Measurements from ENCODE around the gene FAM90A26.
"Not testable (repeated sequence)": the region's sequence is repeated elsewhere in the genome, so short reads cannot be mapped to it uniquely, and the experiment has no call there.

Gene FAM90A26

DNA sequence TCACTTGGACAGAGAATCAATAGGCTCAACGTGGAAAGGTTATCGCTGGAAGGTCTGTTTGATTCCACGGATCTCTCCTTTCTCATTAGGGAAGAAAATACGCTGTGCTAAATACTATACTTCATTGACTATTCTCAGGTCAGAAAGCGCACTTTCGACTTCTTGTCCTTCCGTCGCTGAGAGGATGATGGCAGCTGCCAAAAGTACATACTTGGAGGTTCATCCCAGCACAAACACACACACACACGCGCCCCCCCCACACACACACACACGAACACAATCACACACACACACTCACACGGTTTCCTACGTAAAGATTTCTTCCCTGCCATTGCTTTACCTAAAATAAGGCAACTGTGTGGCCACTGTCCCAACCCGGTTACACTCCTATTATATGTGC is 44.5 kb downstream of the FAM90A26 start:
- H3K4me3 ChIP-seq (ENCODE audit: low read depth in 1 of 2, low read length in 2 of 2); H3K36me3 ChIP-seq (ENCODE audit: control insufficient read depth in 1 of 2, insufficient read depth in 2 of 2, low read length in 2 of 2); H3K27ac ChIP-seq (ENCODE audit: low read length); H3K27me3 ChIP-seq (ENCODE audit: low read depth, low read length); H3K4me1 ChIP-seq (ENCODE audit: control insufficient read depth in 1 of 2, insufficient read depth in 2 of 2, low read length in 2 of 2); H3K9me3 ChIP-seq (ENCODE audit: control insufficient read depth in 1 of 2, low read length in 2 of 2): not testable (repeated sequence)

- H3K4me3 ChIP-seq (ENCODE audit: low read depth in 1 of 2, low read length in 2 of 2); H3K27me3 ChIP-seq (ENCODE audit: low read depth, low read length); H3K27ac ChIP-seq (ENCODE audit: low read length); H3K4me1 ChIP-seq (ENCODE audit: control insufficient read depth in 1 of 2, insufficient read depth in 2 of 2, low read length in 2 of 2); H3K36me3 ChIP-seq (ENCODE audit: control insufficient read depth in 1 of 2, insufficient read depth in 2 of 2, low read length in 2 of 2); H3K9me3 ChIP-seq (ENCODE audit: control insufficient read depth in 1 of 2, low read length in 2 of 2): not testable (repeated sequence)
Measured at GRCh38 chr4:9215105-9215504, 44.9 kb downstream of the FAM90A26 start, which contains the start of gene USP17L11. TSS of gene USP17L11 (plus strand) at chr4:9215405. CDS start at chr4:9215405, 0 bp downstream.

DNA sequence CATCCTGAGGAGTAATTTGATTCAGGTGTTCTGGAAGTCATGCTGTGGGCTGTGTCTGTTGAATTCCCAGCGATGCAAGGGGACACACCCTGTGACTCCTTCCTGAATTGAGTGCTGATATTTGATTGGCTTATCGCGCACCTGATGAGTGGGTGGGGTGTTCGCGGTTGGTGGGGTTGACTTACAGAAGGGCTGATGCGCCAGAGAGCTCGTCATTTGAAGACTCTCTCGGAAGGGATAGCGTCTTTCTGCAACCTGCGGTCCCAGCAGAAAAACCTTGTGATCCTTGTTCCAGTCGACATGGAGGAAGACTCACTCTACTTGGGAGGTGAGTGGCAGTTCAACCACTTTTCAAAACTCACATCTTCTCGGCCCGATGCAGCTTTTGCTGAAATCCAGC is 49.6 kb downstream of the FAM90A26 start, which contains the start of gene USP17L12:
TSS of gene USP17L12 (plus strand) at position 301 of the 400 bp plus-strand sequence. CDS start at position 301, 0 bp downstream.
- H3K27ac ChIP-seq (ENCODE audit: low read length) = not testable (repeated sequence)

DNA sequence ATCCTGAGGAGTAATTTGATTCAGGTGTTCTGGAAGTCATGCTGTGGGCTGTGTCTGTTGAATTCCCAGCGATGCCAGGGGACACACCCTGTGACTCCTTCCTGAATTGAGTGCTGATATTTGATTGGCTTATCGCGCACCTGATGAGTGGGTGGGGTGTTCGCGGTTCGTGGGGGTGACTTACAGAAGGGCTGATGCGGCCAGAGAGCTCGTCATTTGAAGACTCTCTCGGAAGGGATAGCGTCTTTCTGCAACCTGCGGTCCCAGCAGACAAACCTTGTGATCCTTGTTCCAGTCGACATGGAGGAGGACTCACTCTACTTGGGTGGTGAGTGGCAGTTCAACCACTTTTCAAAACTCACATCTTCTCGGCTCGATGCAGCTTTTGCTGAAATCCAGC is 54.4 kb downstream of the FAM90A26 start, which contains the start of gene USP17L13:
TSS of gene USP17L13 (plus strand) at position 301 of the 400 bp plus-strand sequence. CDS start at position 301, 0 bp downstream.
- not testable (repeated sequence) for H3K36me3 ChIP-seq (ENCODE audit: control insufficient read depth in 1 of 2, insufficient read depth in 2 of 2, low read length in 2 of 2)

More for the DNA sequence above, 49.6 kb downstream of the FAM90A26 start, which contains the start of gene USP17L12:
- not testable (repeated sequence) for H3K36me3 ChIP-seq (ENCODE audit: control insufficient read depth in 1 of 2, insufficient read depth in 2 of 2, low read length in 2 of 2); H3K4me3 ChIP-seq (ENCODE audit: low read depth in 1 of 2, low read length in 2 of 2); H3K9me3 ChIP-seq (ENCODE audit: control insufficient read depth in 1 of 2, low read length in 2 of 2); H3K4me1 ChIP-seq (ENCODE audit: control insufficient read depth in 1 of 2, insufficient read depth in 2 of 2, low read length in 2 of 2); H3K27me3 ChIP-seq (ENCODE audit: low read depth, low read length)

More for the DNA sequence above, 54.4 kb downstream of the FAM90A26 start, which contains the start of gene USP17L13:
- H3K9me3 ChIP-seq (ENCODE audit: control insufficient read depth in 1 of 2, low read length in 2 of 2); H3K27me3 ChIP-seq (ENCODE audit: low read depth, low read length); H3K4me3 ChIP-seq (ENCODE audit: low read depth in 1 of 2, low read length in 2 of 2); H3K27ac ChIP-seq (ENCODE audit: low read length); H3K4me1 ChIP-seq (ENCODE audit: control insufficient read depth in 1 of 2, insufficient read depth in 2 of 2, low read length in 2 of 2): not testable (repeated sequence)

Data from muscle layer of duodenum (tissue), 2 donors.